WI38 (cell line): ENCODE results near the gene ZDHHC7.

Experiments used
- H3K4me3 ChIP-seq: 2 replicates; pipeline ENCODE4 v1.5.1; 2011; ENCODE audit warnings: low read depth, mild to moderate bottlenecking, control low read depth, low read length
- CTCF ChIP-seq: IDR thresholded peaks from 2 replicates; pipeline ENCODE4 v1.5.1; 2012; ENCODE audit warnings: low read depth, mild to moderate bottlenecking, control low read depth, low read length

ZDHHC7 gene

DNA sequence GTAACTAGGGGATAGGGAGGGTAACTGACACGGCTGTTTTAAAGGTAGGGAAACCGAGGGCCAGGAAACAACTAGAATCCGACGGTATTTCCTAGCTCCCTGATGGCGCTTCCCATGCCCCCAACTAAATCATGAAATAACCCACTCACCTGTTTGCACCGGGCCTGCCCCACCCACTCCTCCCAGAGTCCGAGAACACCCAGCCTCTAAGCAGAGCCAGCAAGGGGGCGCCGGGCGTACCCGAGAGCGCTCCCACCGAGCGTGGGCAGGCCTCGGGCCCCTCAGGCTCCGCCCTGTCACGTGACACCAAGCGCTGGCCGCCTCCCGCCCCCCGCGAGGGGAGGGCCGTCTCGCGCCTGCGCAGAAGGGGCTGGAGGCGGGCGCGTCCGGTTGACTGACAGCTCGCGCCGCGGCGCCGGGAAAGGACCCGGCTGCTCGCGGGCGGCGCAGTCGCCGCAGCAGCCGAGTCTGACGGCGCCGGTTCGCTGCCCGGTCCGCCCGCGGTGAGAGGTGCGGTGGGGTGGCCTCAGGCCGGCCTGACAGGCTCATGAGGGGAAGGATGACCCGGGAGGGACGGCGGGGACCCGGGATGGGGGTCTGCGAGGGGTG lies 16.1 kb upstream of the ZDHHC7 start, which contains the start of gene KIAA0513:
Gene KIAA0513 (plus strand): TSS at position 447 of the 609 bp plus-strand sequence. CDS start 39,277 bp downstream, outside the sequence.
- H3K4me3 ChIP-seq: peak within 1 kb of the TSS; percentile 75
- TF ChIP-seq CTCF: no peak

DNA sequence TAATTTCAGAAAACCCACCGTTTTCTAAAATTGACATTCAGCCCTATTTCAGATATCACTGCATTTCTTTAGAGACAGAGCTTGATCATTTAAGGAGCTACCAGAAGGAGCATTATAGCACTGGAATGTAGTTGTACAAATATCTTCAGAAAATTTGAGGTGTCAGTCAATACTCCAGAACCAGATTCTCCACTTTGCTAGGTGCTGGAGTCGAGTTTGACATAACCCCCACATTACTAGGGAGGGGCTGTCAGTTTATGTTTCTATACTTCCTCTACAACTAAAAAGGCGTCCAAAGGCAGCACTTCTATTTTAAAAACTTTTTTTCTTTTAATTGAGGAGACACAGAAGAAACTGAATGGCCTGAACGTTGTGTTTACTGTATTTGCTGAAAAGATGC lies 15.4 kb upstream of the ZDHHC7 start:
- H3K4me3 ChIP-seq: peak overlapping the region; percentile 75
- no peak for TF ChIP-seq CTCF

GRCh38 chr16:85025781-85026653 lies 14.7 kb upstream of the ZDHHC7 start:
- no peak overlapping the region for H3K4me3 ChIP-seq
- no peak for TF ChIP-seq CTCF

DNA sequence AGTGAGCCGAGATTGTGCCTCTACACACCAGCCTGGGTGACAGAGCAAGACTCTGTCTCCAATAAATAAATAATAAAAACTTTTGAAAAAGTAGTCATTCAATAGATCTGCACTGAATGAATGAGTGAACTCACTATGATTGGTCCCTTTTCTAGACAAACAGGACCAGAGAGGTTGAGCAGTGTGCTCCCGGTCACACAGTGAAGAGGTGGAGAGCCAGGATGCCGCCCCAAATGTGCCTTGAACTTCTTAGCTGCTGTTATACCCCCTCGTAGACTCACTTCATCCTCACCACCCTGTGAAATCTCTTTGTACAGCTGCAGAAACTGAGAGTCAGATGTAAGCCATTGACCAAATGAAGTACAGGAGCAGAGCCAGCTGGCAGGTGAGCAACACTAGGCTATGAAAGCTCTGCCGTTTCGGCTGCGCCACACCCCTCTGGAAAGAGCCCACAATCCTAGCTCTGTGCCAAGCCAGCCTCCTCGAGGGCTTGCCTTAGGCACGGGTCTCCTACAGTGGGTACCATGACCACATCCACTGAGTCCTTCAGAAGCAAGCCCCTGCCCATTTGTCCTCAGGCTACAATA lies 8.4 kb upstream of the ZDHHC7 start:
- H3K4me3 ChIP-seq: no peak overlapping the region
- no peak for TF ChIP-seq CTCF

GRCh38 chr16:85018529-85019236 lies 7.3 kb upstream of the ZDHHC7 start:
- TF ChIP-seq CTCF: no peak
- H3K4me3 ChIP-seq: no peak overlapping the region

GRCh38 chr16:85017633-85018032 lies 6.3 kb upstream of the ZDHHC7 start:
- no peak for TF ChIP-seq CTCF
- H3K4me3 ChIP-seq: no peak overlapping the region

DNA sequence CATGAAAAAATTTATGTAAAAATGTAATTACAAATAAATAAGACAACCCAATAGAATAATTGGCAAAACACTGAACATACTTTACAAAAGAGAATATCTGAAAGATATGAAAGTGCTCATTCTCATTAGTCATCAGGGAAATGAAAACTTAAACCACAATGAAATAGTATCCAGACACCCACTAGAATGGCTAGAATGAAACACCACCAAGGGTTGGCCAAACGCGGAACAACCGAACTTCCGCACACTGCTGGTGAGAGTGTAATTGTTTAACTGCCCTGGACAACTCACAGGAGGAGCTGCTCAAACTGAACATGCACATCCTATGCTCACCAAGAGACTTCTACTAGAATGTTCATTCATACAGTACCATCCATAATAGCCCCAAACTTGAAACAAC lies 5.8 kb upstream of the ZDHHC7 start:
- H3K4me3 ChIP-seq: no peak overlapping the region
- TF ChIP-seq CTCF: no peak
